ENCODE data around the gene TRPM6. TPM values are rescaled to one million over a fixed set of nuclear protein-coding genes. Genes with fewer than 3 reads are reported as not detected.

TRPM6 gene
- total RNA-seq, 1 donor from 2014 or later: 0.03 TPM

DNA sequence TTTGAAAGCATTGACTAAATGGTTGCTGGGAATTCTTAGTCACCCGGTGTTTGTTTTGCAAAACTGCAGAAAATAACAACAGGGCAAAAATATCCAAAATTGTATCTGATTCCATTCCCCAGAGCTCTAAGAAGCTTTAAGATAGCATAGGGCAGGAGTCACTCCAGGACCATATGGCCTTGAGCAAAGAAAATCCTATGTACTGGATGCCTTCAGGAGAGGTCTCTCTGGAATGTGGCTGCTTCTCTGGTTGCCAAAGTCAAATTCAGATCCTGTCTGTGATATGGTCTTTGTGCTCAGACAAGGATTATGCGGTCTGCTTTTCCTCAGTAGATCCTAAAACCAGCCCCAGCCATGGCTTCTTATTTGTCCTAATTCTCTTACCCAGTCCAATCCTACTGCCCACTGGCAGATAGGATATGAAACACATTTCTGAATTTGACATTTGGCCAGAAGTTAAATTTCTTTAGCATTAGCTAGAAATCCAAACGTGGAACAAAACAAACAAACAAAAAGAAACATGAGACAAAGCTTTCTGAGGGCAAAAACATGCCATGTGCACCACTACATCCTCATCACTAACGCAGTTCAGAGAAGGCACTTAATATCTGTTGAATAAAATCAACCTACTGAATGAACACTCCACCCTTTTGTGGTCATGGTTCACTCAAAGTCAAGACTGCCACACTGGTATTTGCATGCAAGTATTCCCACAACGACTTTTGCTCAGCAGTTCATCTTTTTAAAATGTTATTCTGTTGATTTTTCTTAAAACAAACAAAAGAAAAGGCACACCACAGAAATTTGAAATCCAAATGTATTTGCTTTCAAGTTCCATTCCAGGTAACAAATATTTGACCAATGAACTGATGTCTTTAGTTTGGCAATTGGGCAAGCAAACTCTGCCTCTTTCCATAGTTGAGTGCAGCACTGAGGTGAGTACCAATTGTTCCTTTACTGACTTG, 165.7 kb downstream of the TRPM6 start:
- no peak for ATAC-seq
- DNase-seq (ENCODE audit: low spot score): no peak

- no peak for ATAC-seq
- no peak for DNase-seq (ENCODE audit: low spot score)
Observed at GRCh38 chr9:74719306-74719705, 168.4 kb downstream of the TRPM6 start.

GRCh38 chr9:74718709-74719108, 169.0 kb downstream of the TRPM6 start:
- ATAC-seq: no peak
- no peak for DNase-seq (ENCODE audit: low spot score)

- ATAC-seq (no peak), DNase-seq (ENCODE audit: low spot score) (no peak)
Observed at GRCh38 chr9:74711341-74711740, 176.4 kb downstream of the TRPM6 start.

GRCh38 chr9:74697535-74697934, 190.2 kb downstream of the TRPM6 start:
- DNase-seq (ENCODE audit: low spot score) (no peak), ATAC-seq (no peak)

GRCh38 chr9:74696520-74696919, 191.2 kb downstream of the TRPM6 start:
- ATAC-seq (no peak), DNase-seq (ENCODE audit: low spot score) (no peak)

GRCh38 chr9:74691058-74691457, 196.7 kb downstream of the TRPM6 start:
- DNase-seq (ENCODE audit: low spot score): no peak
- ATAC-seq: no peak

DNA sequence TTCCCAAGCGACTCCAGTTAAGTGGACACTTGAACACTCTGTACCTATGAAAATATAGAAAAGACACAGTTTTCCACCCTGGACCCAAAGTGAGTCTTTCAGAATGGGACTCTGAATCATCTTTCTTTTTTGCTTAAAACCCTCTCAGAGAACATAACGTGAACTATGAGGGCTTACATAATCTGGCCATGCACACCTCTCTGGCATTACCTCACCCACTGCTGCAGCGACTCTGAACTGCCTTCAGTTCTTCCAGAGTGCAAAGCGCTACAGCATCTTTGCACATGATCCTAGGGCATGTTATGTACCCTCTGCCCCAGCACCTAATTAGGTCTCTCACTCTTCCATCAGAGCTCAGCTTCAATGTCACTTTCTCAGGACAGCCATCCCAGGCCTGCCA, 204.4 kb downstream of the TRPM6 start:
- no peak for ATAC-seq
- no peak for DNase-seq (ENCODE audit: low spot score)

DNA sequence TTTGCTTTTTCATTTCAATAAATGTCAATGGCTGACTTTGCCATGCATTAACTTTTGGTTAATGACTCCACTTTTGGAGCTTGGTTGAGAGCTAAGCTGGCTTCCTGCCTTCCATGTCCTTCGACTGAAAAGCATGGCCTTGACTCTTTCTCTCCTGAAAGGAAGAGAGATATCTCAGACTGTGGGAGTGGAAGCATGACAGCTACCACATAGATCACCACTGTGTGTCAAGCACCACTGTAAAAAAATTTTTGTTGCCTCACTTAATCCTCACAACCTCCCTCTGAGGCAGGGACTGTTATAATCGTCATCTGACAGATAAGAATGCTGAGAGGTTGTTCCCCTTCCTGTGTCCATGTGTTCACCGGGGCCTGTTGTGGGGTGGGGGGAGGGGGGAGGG, 205.8 kb downstream of the TRPM6 start:
- DNase-seq (ENCODE audit: low spot score): no peak
- ATAC-seq: no peak

DNA sequence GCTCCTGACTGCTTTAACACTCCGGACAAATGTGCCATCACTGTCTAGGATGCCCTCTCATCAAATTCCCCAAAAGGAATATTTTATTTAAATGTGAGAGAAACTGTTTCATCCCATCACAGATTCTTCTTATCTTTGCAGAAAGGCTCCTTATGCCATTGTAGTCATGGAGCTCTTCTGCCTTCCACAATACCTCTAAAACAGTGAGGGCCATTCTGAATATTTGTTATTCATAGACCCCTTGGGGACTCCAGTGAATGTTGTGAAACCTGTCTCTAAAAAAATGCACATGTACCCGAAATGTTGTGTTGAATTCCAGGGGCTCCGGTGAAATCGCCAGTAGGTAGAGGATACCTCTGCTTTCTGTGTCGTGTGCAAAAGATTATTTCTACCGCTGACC, 213.6 kb downstream of the TRPM6 start:
- no peak for DNase-seq (ENCODE audit: low spot score)
- no peak for ATAC-seq

Other genes starting within 250 kb of the TRPM6 start
- 2.0 TPM for gene C9orf40, start 65.0 kb upstream of the TRPM6 start, total RNA-seq
- gene CARNMT1, start 140.4 kb upstream of the TRPM6 start, total RNA-seq: 13.8 TPM
- gene NMRK1, start 200.2 kb upstream of the TRPM6 start, total RNA-seq: 32.9 TPM
- gene OSTF1, start 200.6 kb upstream of the TRPM6 start, total RNA-seq: 25.7 TPM

Measured in left lobe of liver (tissue), 2 donors.